GM12874 (cell line): ENCODE results near the gene NF2.

Experiments
- TF ChIP-seq, protein P1 (sequence below): IDR thresholded peaks from 2 replicates; pipeline ENCODE4 v1.5.1; 2011; ENCODE audit warnings: low read depth, mild to moderate bottlenecking, control low read depth, low read length, moderate library complexity; ENCODE audit not compliant: insufficient read depth

NF2 gene

DNA sequence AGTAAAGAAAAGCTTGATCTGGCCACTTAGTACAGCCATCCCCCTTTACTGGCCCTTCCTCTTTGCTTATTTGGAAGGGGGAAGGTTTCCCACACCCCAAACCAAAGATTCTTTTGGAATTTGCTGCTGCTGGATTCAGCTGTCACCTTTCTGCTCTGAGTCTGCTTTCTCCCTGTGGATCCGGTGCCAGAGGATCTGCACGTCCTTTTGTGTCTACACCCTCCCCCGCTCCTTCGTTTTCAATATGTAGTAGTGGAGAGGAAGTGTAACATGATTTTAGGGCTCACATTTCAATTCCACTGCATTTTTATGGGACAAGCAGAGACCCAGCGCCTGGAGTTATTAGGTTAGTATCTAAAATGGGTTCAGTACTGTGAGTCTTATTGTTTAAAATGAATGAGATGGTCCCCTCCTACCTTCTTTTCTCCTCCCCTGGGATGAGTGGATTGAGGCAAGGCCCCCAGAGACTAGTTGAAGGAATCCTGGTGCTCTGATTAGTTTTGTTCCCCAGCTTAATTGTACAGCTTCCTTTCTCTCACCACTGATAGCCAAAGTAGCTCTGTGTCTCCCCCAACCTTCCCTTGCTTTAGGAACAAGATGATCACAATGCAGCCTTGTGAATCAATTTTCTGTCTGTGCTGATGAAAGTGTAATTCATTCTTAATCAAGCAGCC lies 85.9 kb downstream of the NF2 start:
- TF ChIP-seq, protein P1, sequence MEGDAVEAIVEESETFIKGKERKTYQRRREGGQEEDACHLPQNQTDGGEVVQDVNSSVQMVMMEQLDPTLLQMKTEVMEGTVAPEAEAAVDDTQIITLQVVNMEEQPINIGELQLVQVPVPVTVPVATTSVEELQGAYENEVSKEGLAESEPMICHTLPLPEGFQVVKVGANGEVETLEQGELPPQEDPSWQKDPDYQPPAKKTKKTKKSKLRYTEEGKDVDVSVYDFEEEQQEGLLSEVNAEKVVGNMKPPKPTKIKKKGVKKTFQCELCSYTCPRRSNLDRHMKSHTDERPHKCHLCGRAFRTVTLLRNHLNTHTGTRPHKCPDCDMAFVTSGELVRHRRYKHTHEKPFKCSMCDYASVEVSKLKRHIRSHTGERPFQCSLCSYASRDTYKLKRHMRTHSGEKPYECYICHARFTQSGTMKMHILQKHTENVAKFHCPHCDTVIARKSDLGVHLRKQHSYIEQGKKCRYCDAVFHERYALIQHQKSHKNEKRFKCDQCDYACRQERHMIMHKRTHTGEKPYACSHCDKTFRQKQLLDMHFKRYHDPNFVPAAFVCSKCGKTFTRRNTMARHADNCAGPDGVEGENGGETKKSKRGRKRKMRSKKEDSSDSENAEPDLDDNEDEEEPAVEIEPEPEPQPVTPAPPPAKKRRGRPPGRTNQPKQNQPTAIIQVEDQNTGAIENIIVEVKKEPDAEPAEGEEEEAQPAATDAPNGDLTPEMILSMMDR, result no peak

DNA sequence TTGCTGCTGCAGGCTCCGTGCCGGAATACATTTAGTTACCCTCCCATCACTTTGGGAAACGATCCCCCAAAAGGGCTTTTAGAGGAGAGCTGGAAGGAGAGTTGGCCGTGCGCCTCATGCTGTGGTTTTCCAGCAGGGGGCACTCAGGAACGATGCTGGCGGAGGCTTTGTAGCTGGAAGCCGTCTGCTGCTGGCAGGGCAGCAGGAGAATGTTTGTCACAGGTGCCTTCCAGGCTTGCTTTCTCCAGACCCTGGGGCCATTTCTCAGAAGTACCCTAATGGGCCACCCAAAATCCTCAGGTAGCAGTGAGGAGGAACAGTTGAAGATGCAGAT lies 86.4 kb downstream of the NF2 start:
- TF ChIP-seq, protein P1, result peak; percentile 76

GRCh38 chr22:29690476-29690875 lies 87.0 kb downstream of the NF2 start:
- TF ChIP-seq, protein P1, result no peak

DNA sequence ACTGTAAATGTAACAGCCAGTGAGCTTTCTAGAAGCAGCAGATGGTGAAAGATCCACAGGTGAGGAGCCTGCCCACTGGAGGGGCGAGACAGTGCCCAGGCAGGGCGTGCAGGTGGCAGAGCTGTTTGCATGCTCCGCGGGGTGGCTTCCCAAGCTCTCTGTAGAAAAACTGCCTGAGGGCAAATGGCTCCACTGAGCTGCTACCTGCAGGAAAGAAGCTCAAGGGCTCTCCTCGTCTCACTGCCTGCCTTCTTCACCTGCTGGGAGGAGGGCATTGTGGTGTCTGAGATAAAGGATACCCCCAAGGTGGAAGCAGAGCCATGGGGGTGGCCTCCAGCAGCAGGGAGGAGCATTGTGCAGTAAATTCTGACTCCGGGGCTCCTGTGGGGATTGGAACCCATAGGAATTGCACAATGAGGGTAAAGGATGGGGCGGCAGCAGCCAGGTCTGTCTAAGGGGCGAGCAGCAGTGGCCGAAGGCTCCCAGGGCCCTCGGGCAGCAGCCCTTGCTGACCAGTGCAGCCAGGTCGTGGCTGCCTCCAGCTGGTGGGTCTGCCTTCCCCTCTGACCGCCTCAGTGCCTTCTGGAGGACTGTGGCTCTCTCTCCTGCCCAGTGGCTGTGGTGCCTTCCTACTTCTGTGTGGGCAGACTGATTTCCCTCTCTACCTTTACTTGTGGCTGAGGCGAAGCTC lies 88.3 kb downstream of the NF2 start:
- TF ChIP-seq, protein P1, result no peak

- TF ChIP-seq, protein P1, result no peak
These were observed 88.9 kb downstream of the NF2 start for GRCh38 chr22:29692327-29692640.

DNA sequence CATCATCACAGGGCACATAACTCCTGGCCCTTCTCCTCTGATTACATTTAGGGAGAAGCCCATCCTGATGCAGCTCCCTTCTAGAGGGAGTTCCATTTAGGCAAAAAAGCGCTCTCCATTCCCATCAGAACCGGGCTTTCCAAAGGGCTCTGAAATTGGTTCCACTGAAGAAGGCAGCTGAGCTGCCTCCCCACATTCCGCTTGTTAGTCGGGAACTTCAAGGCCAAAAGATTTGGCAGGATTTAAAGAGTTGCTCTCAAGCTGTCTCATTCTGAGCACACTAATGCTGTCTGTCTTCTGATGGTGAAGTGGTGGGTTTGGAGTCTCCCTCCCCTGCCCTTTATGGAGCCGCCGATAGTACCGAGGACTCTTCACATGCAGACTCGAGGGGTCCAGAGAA lies 89.7 kb downstream of the NF2 start:
- TF ChIP-seq, protein P1, result no peak

DNA sequence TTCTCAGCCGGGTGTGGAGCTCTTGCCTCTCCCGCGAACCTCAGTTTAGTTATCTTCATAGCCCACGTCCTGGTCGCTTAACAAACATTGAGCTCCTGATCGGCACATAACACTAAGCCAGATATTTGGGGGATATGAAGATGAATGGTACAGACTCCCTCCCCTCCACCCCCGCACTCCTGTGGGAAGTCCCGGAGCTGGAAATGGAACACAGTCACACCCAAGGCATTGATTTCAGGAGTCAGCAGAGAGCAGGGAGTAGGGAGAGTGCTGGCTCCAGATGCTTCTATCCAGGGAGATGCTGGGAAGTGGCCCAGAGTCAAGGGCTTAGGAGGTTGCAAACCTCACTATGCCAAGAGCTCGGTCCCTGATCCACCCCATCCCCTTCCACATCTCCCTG lies 90.2 kb downstream of the NF2 start:
- TF ChIP-seq, protein P1, result no peak
